ENCODE measurements around the gene MBTD1.

- TF ChIP-seq EZH2 (IDR thresholded peaks at IDR 0.05; ENCODE audit: insufficient read depth, poor library complexity, severe bottlenecking) (no peak), EZH2phosphoT487 (IDR thresholded peaks at IDR 0.05; ENCODE audit: insufficient read depth, low read depth) (no peak)
Measured at GRCh38 chr17:51152766-51153209, 107.1 kb downstream of the MBTD1 start.
